Ramos (cell line): ENCODE data around the gene ST6GALNAC3.

ENCODE experiments used
- in situ Hi-C: fragments of 300-500 bp; cut with MboI; formaldehyde crosslinking; loops from one replicate; pipeline ENCODE4 v1.14.3; 2022; ENCODE audit warnings: low sequenced_read_pairs; ENCODE audit not compliant: unreplicated experiment

ST6GALNAC3 gene

GRCh38 chr1:76137746-76138145, 63.2 kb downstream of the ST6GALNAC3 start:
- in situ Hi-C loops: no loop called here

GRCh38 chr1:76138217-76138616, 63.7 kb downstream of the ST6GALNAC3 start:
- in situ Hi-C loops: no loop called here

- in situ Hi-C loops: no loop called here
Measured at GRCh38 chr1:76140227-76140626, 65.7 kb downstream of the ST6GALNAC3 start.

- in situ Hi-C loops: no loop called here
Measured at GRCh38 chr1:76141929-76142328, 67.4 kb downstream of the ST6GALNAC3 start.

GRCh38 chr1:76142771-76143540, 68.4 kb downstream of the ST6GALNAC3 start:
- in situ Hi-C loops: no loop called here

- in situ Hi-C loops: no loop called here
Measured at GRCh38 chr1:76144247-76144646, 69.7 kb downstream of the ST6GALNAC3 start.

- in situ Hi-C loops: no loop called here
Measured at GRCh38 chr1:76145332-76145731, 70.8 kb downstream of the ST6GALNAC3 start.

- in situ Hi-C loops: no loop called here
Measured at GRCh38 chr1:76146184-76146583, 71.6 kb downstream of the ST6GALNAC3 start.

GRCh38 chr1:76147917-76148316, 73.4 kb downstream of the ST6GALNAC3 start:
- in situ Hi-C loops: no loop called here

GRCh38 chr1:76148460-76148859, 73.9 kb downstream of the ST6GALNAC3 start:
- in situ Hi-C loops: no loop called here

GRCh38 chr1:76153841-76154205, 79.3 kb downstream of the ST6GALNAC3 start:
- in situ Hi-C loops: loop anchor here (25.0 kb wide), 1 partner anchor 1383 kb away; no protein-coding TSS in a partner anchor

GRCh38 chr1:76154206-76154956, 79.8 kb downstream of the ST6GALNAC3 start:
- in situ Hi-C loops: loop anchor here (25.0 kb wide), 1 partner anchor 1383 kb away; no protein-coding TSS in a partner anchor

GRCh38 chr1:76156987-76157386, 82.4 kb downstream of the ST6GALNAC3 start:
- in situ Hi-C loops: loop anchor here (25.0 kb wide), 1 partner anchor 1380 kb away; no protein-coding TSS in a partner anchor

GRCh38 chr1:76158126-76158525, 83.6 kb downstream of the ST6GALNAC3 start:
- in situ Hi-C loops: loop anchor here (25.0 kb wide), 1 partner anchor 1379 kb away; no protein-coding TSS in a partner anchor

- in situ Hi-C loops: loop anchor here (25.0 kb wide), 1 partner anchor 1377 kb away; no protein-coding TSS in a partner anchor
Measured at GRCh38 chr1:76160225-76160624, 85.7 kb downstream of the ST6GALNAC3 start.

GRCh38 chr1:76161451-76161850, 86.9 kb downstream of the ST6GALNAC3 start:
- in situ Hi-C loops: loop anchor here (25.0 kb wide), 1 partner anchor 1376 kb away; no protein-coding TSS in a partner anchor

GRCh38 chr1:76162254-76162653, 87.7 kb downstream of the ST6GALNAC3 start:
- in situ Hi-C loops: loop anchor here (25.0 kb wide), 1 partner anchor 1375 kb away; no protein-coding TSS in a partner anchor

- in situ Hi-C loops: loop anchor here (25.0 kb wide), 1 partner anchor 1373 kb away; no protein-coding TSS in a partner anchor
Measured at GRCh38 chr1:76164165-76164564, 89.6 kb downstream of the ST6GALNAC3 start.

GRCh38 chr1:76170084-76170483, 95.5 kb downstream of the ST6GALNAC3 start:
- in situ Hi-C loops: loop anchor here (25.0 kb wide), 1 partner anchor 1367 kb away; no protein-coding TSS in a partner anchor

- in situ Hi-C loops: loop anchor here (25.0 kb wide), 1 partner anchor 1367 kb away; no protein-coding TSS in a partner anchor
Measured at GRCh38 chr1:76170513-76170912, 96.0 kb downstream of the ST6GALNAC3 start.

GRCh38 chr1:76176000-76176399, 101.5 kb downstream of the ST6GALNAC3 start:
- in situ Hi-C loops: no loop called here
